GM23338 (cell line): ENCODE data around the gene BNIPL. TPM values are rescaled to one million over a fixed set of nuclear protein-coding genes. Genes with fewer than 3 reads are reported as not detected.
A peak's percentile ranks its signal among the peaks of the same experiment; 100 is the strongest.

Experiments
- ATAC-seq: fragments of 200-7000 bp; cut with Tn5 transposase; 3 replicates; pipeline ENCODE4 v1.9.1; 2020
- DNase-seq: peaks from one replicate; pipeline ENCODE4 v3.0.0-alpha.2; 2015; ENCODE audit warnings: low spot score
- H2AFZ ChIP-seq: fragments of 200-600 bp; sonication (generic); 2 replicates; pipeline ENCODE4 v1.8.0; 2016; ENCODE audit warnings: antibody characterized with exemption, mild to moderate bottlenecking, moderate library complexity
- H3F3A ChIP-seq: fragments of 200-600 bp; sonication (generic); replicated peaks from 2 replicates; pipeline ENCODE4 v1.8.0; 2017; ENCODE audit warnings: antibody characterized with exemption, mixed run types, low read depth
- H3K27ac ChIP-seq: fragments of 200-600 bp; sonication (generic); 2 replicates; pipeline ENCODE4 v1.6.1; 2016; ENCODE audit warnings: low read depth
- H3K27me3 ChIP-seq: fragments of 200-600 bp; sonication (generic); 2 replicates; pipeline ENCODE4 v1.8.0; 2016; ENCODE audit warnings: mild to moderate bottlenecking, mixed run types, moderate library complexity; ENCODE audit not compliant: insufficient read depth
- H3K36me3 ChIP-seq: fragments of 200-600 bp; sonication (generic); 2 replicates; pipeline ENCODE4 v1.8.0; 2016; ENCODE audit warnings: mild to moderate bottlenecking; ENCODE audit not compliant: insufficient read depth
- H3K4me1 ChIP-seq: fragments of 200-600 bp; sonication (generic); 2 replicates; pipeline ENCODE4 v1.8.0; 2016; ENCODE audit warnings: mild to moderate bottlenecking, moderate library complexity; ENCODE audit not compliant: insufficient read depth
- H3K4me2 ChIP-seq: fragments of 200-600 bp; sonication (generic); 2 replicates; pipeline ENCODE4 v1.7.1; 2017; ENCODE audit warnings: mixed run types
- H3K4me3 ChIP-seq: fragments of 200-600 bp; sonication (generic); 2 replicates; pipeline ENCODE4 v1.6.1; 2016; ENCODE audit warnings: mixed run types
- H3K79me2 ChIP-seq: fragments of 200-600 bp; sonication (generic); replicated peaks from 2 replicates; pipeline ENCODE4 v1.8.0; 2017; ENCODE audit warnings: mild to moderate bottlenecking; ENCODE audit not compliant: insufficient read depth
- H3K9me2 ChIP-seq: fragments of 200-600 bp; sonication (generic); 2 replicates; pipeline ENCODE4 v1.8.0; 2017; ENCODE audit not compliant: insufficient read depth
- H4K20me1 ChIP-seq: fragments of 200-600 bp; sonication (generic); replicated peaks from 2 replicates; pipeline ENCODE4 v1.8.0; 2017; ENCODE audit warnings: mild to moderate bottlenecking; ENCODE audit not compliant: insufficient read depth
- H3K27ac Mint-ChIP-seq: 2 replicates; pipeline ENCODE4 v1.8.0; 2020; ENCODE audit warnings: inconsistent platforms, mild to moderate bottlenecking, moderate library complexity, mixed read lengths
- H3K27me3 Mint-ChIP-seq: 3 replicates; pipeline ENCODE4 v1.8.0; 2022; ENCODE audit warnings: low read depth, mild to moderate bottlenecking, moderate library complexity, mixed read lengths, inconsistent platforms; ENCODE audit not compliant: insufficient read depth, poor library complexity
- H3K36me3 Mint-ChIP-seq: 3 replicates; pipeline ENCODE4 v1.8.0; 2021; ENCODE audit warnings: low read depth, mild to moderate bottlenecking, inconsistent platforms, moderate library complexity, mixed read lengths
- H3K4me1 Mint-ChIP-seq: 3 replicates; pipeline ENCODE4 v1.8.0; 2020; ENCODE audit warnings: mild to moderate bottlenecking, inconsistent platforms, mixed read lengths
- H3K4me3 Mint-ChIP-seq: 3 replicates; pipeline ENCODE4 v1.8.0; 2021; ENCODE audit warnings: moderate library complexity, mild to moderate bottlenecking, inconsistent platforms, mixed read lengths
- H3K9me3 Mint-ChIP-seq: 3 replicates; pipeline ENCODE4 v1.8.0; 2020; ENCODE audit warnings: moderate library complexity, mild to moderate bottlenecking, inconsistent platforms, mixed read lengths
- CREB1 ChIP-seq: fragments of 250-450 bp; sonication (Bioruptor Pico); IDR thresholded peaks from 2 replicates; pipeline ENCODE4 v1.5.0; 2020; ENCODE audit warnings: low read depth, mild to moderate bottlenecking, moderate library complexity
- EZH2 ChIP-seq: fragments of 200-600 bp; sonication (generic); IDR thresholded peaks from one replicate; pipeline ENCODE4 v1.8.0; 2017; ENCODE audit warnings: antibody characterized with exemption, mild to moderate bottlenecking, low read depth; ENCODE audit not compliant: unreplicated experiment
- EZH2phosphoT487 ChIP-seq: fragments of 200-600 bp; sonication (generic); IDR thresholded peaks from one replicate; pipeline ENCODE4 v1.8.1; 2018; ENCODE audit warnings: antibody characterized with exemption; ENCODE audit not compliant: unreplicated experiment
- JUNB ChIP-seq: IDR thresholded peaks from one replicate; pipeline ENCODE4 v1.6.1; 2016; ENCODE audit warnings: antibody characterized with exemption; ENCODE audit not compliant: unreplicated experiment
- NANOG ChIP-seq: IDR thresholded peaks from 2 replicates; pipeline ENCODE4 v1.6.1; 2016; ENCODE audit warnings: antibody characterized with exemption, borderline replicate concordance
- POLR2AphosphoS5 ChIP-seq: IDR thresholded peaks from 2 replicates; pipeline ENCODE4 v1.6.1; 2016; ENCODE audit warnings: antibody characterized with exemption, low read depth
- STAT1 ChIP-seq: IDR thresholded peaks from one replicate; pipeline ENCODE4 v1.6.1; 2016; ENCODE audit warnings: antibody characterized with exemption; ENCODE audit not compliant: unreplicated experiment
- ZNF114 ChIP-seq: fragments of 250-450 bp; sonication (Bioruptor Pico); IDR thresholded peaks from 2 replicates; pipeline ENCODE4 v1.5.0; 2020; ENCODE audit warnings: mild to moderate bottlenecking, moderate library complexity
- ZNF331 ChIP-seq: fragments of 250-450 bp; sonication (Bioruptor Pico); IDR thresholded peaks from 2 replicates; pipeline ENCODE4 v1.5.0; 2020; ENCODE audit warnings: low read depth, mild to moderate bottlenecking, moderate library complexity
- polyA plus RNA-seq: library from polyadenylated mRNA; unstranded; fragments of >200 nt; fragmentation: Nextera tagmentation; extraction: Ambion mirVana; gene quantifications from 2 replicates; pipeline ENCODE4 v1.2.1, GENCODE V29; 2016
- total RNA-seq: library from RNA; depleted of rRNA; stranded (reverse); fragments of >200 nt; shearing (Covaris generic); gene quantifications from 2 replicates; pipeline ENCODE4 v1.2.3, GENCODE V29; 2014
- TF ChIP-seq, protein P1 (sequence below), 2 experiments: fragments of 200-600 bp in 1 of 2; sonication (generic) in 1 of 2; conservative IDR thresholded peaks; 2 replicates each; pipeline versions ENCODE4 v1.5.1 to v1.6.1; 2016 to 2017; ENCODE audit warnings: antibody characterized with exemption in 2 of 2, low read depth in 2 of 2, mild to moderate bottlenecking in 2 of 2, moderate library complexity in 1 of 2
- TF ChIP-seq, protein P2 (sequence below): IDR thresholded peaks from one replicate; pipeline ENCODE4 v1.6.1; 2018; ENCODE audit warnings: antibody characterized with exemption; ENCODE audit not compliant: unreplicated experiment
- TF ChIP-seq, protein P3 (sequence below): fragments of 250-450 bp; sonication (Bioruptor Pico); IDR thresholded peaks from 2 replicates; pipeline ENCODE4 v1.5.0; 2020; ENCODE audit warnings: mild to moderate bottlenecking, moderate library complexity
- TF ChIP-seq, protein P4 (sequence below): IDR thresholded peaks from 2 replicates; pipeline ENCODE4 v1.6.1; 2016; ENCODE audit warnings: antibody characterized with exemption

The BNIPL gene
- total and polyA plus RNA-seq, 2 experiments from 2014 or later = 0.91 to 1.2 TPM

DNA sequence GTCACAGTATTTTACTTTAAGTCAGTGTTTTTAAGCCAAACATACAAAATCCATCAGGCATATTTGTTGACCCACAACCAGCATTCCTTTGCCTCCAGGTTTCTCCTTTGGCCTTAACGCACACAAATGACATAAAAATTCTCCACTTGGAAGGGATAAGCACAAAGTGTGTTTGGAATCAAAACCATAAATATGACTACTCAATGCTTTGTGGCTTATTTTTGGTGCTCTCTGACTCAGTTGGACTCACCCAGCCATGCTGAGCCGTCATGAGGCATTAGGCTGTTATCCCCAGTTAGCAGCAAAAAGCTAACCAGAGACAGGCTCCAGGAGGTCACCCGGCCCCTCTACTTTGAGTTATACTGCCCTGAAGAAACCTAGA lies 27.2 kb upstream of the BNIPL start:
- Histone ChIP-seq H3K4me2 (peak overlapping the region; percentile 80), H3K4me1 (peaks cover 25% of the 10 kb centered on the region), H4K20me1 (no peaks in the 10 kb centered on the region; the same call in 1 of the 2 replicates), H3K27ac (no peak overlapping the region), H3K36me3 (no peaks in the 10 kb centered on the region), H3K27me3 (no peaks in the 10 kb centered on the region), H3K9me2 (no peaks in the 10 kb centered on the region), H3K4me3 (peak overlapping the region; percentile 84), H3K79me2 (peaks cover 15% of the 10 kb centered on the region), H2AFZ (peak overlapping the region; percentile 88; the same call in 1 of the 2 replicates), H3F3A (peaks cover 13% of the 10 kb centered on the region; the same call in 1 of the 2 replicates)
- TF ChIP-seq EZH2 (no peak), POLR2AphosphoS5 (no peak), JUNB (no peak), CREB1 (CRISPR knock-in tag) (no peak), STAT1 (no peak), NANOG (no peak), ZNF331 (CRISPR knock-in tag) (no peak), ZNF114 (CRISPR knock-in tag) (no peak), EZH2phosphoT487 (no peak)
- TF ChIP-seq, protein P1, sequence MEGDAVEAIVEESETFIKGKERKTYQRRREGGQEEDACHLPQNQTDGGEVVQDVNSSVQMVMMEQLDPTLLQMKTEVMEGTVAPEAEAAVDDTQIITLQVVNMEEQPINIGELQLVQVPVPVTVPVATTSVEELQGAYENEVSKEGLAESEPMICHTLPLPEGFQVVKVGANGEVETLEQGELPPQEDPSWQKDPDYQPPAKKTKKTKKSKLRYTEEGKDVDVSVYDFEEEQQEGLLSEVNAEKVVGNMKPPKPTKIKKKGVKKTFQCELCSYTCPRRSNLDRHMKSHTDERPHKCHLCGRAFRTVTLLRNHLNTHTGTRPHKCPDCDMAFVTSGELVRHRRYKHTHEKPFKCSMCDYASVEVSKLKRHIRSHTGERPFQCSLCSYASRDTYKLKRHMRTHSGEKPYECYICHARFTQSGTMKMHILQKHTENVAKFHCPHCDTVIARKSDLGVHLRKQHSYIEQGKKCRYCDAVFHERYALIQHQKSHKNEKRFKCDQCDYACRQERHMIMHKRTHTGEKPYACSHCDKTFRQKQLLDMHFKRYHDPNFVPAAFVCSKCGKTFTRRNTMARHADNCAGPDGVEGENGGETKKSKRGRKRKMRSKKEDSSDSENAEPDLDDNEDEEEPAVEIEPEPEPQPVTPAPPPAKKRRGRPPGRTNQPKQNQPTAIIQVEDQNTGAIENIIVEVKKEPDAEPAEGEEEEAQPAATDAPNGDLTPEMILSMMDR (conservative IDR thresholded peaks at IDR 0.05; ENCODE audit: low read depth in 2 of 2) = no peak
- TF ChIP-seq, protein P2, sequence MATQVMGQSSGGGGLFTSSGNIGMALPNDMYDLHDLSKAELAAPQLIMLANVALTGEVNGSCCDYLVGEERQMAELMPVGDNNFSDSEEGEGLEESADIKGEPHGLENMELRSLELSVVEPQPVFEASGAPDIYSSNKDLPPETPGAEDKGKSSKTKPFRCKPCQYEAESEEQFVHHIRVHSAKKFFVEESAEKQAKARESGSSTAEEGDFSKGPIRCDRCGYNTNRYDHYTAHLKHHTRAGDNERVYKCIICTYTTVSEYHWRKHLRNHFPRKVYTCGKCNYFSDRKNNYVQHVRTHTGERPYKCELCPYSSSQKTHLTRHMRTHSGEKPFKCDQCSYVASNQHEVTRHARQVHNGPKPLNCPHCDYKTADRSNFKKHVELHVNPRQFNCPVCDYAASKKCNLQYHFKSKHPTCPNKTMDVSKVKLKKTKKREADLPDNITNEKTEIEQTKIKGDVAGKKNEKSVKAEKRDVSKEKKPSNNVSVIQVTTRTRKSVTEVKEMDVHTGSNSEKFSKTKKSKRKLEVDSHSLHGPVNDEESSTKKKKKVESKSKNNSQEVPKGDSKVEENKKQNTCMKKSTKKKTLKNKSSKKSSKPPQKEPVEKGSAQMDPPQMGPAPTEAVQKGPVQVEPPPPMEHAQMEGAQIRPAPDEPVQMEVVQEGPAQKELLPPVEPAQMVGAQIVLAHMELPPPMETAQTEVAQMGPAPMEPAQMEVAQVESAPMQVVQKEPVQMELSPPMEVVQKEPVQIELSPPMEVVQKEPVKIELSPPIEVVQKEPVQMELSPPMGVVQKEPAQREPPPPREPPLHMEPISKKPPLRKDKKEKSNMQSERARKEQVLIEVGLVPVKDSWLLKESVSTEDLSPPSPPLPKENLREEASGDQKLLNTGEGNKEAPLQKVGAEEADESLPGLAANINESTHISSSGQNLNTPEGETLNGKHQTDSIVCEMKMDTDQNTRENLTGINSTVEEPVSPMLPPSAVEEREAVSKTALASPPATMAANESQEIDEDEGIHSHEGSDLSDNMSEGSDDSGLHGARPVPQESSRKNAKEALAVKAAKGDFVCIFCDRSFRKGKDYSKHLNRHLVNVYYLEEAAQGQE = no peak
- TF ChIP-seq, protein P3, sequence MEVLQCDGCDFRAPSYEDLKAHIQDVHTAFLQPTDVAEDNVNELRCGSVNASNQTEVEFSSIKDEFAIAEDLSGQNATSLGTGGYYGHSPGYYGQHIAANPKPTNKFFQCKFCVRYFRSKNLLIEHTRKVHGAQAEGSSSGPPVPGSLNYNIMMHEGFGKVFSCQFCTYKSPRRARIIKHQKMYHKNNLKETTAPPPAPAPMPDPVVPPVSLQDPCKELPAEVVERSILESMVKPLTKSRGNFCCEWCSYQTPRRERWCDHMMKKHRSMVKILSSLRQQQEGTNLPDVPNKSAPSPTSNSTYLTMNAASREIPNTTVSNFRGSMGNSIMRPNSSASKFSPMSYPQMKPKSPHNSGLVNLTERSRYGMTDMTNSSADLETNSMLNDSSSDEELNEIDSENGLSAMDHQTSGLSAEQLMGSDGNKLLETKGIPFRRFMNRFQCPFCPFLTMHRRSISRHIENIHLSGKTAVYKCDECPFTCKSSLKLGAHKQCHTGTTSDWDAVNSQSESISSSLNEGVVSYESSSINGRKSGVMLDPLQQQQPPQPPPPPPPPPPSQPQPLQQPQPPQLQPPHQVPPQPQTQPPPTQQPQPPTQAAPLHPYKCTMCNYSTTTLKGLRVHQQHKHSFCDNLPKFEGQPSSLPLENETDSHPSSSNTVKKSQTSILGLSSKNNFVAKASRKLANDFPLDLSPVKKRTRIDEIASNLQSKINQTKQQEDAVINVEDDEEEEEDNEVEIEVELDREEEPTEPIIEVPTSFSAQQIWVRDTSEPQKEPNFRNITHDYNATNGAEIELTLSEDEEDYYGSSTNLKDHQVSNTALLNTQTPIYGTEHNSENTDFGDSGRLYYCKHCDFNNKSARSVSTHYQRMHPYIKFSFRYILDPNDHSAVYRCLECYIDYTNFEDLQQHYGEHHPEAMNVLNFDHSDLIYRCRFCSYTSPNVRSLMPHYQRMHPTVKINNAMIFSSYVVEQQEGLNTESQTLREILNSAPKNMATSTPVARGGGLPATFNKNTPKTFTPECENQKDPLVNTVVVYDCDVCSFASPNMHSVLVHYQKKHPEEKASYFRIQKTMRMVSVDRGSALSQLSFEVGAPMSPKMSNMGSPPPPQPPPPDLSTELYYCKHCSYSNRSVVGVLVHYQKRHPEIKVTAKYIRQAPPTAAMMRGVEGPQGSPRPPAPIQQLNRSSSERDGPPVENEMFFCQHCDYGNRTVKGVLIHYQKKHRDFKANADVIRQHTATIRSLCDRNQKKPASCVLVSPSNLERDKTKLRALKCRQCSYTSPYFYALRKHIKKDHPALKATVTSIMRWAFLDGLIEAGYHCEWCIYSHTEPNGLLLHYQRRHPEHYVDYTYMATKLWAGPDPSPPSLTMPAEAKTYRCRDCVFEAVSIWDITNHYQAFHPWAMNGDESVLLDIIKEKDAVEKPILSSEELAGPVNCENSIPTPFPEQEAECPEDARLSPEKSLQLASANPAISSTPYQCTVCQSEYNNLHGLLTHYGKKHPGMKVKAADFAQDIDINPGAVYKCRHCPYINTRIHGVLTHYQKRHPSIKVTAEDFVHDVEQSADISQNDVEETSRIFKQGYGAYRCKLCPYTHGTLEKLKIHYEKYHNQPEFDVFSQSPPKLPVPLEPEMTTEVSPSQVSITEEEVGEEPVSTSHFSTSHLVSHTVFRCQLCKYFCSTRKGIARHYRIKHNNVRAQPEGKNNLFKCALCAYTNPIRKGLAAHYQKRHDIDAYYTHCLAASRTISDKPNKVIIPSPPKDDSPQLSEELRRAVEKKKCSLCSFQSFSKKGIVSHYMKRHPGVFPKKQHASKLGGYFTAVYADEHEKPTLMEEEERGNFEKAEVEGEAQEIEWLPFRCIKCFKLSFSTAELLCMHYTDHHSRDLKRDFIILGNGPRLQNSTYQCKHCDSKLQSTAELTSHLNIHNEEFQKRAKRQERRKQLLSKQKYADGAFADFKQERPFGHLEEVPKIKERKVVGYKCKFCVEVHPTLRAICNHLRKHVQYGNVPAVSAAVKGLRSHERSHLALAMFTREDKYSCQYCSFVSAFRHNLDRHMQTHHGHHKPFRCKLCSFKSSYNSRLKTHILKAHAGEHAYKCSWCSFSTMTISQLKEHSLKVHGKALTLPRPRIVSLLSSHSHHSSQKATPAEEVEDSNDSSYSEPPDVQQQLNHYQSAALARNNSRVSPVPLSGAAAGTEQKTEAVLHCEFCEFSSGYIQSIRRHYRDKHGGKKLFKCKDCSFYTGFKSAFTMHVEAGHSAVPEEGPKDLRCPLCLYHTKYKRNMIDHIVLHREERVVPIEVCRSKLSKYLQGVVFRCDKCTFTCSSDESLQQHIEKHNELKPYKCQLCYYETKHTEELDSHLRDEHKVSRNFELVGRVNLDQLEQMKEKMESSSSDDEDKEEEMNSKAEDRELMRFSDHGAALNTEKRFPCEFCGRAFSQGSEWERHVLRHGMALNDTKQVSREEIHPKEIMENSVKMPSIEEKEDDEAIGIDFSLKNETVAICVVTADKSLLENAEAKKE (CRISPR knock-in tag) = no peak
- TF ChIP-seq, protein P4, sequence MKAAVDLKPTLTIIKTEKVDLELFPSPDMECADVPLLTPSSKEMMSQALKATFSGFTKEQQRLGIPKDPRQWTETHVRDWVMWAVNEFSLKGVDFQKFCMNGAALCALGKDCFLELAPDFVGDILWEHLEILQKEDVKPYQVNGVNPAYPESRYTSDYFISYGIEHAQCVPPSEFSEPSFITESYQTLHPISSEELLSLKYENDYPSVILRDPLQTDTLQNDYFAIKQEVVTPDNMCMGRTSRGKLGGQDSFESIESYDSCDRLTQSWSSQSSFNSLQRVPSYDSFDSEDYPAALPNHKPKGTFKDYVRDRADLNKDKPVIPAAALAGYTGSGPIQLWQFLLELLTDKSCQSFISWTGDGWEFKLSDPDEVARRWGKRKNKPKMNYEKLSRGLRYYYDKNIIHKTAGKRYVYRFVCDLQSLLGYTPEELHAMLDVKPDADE = no peak
- H3K27ac Mint-ChIP-seq = no peak overlapping the region
- ATAC-seq (no peak), DNase-seq (no peak)
- no peaks in the 10 kb centered on the region for H3K9me3 Mint-ChIP-seq
- H3K27me3 Mint-ChIP-seq = peaks cover 21% of the 10 kb centered on the region
- peaks cover 36% of the 10 kb centered on the region for H3K4me1 Mint-ChIP-seq
- peak overlapping the region; percentile 94 for H3K4me3 Mint-ChIP-seq
- H3K36me3 Mint-ChIP-seq = no peaks in the 10 kb centered on the region; the same call in 2 of the 3 replicates
